UCSD-AML1 (cell line): ENCODE measurements around the gene CSF2RB.

Experiments used
- DNase-seq: peaks from one replicate; lab custom pipeline; 2025; ENCODE audit not compliant: unreplicated experiment; lab: John Stamatoyannopoulos, UW

CSF2RB gene

GRCh38 chr22:36913427-36914389 lies at the start of gene CSF2RB:
Gene CSF2RB, plus strand, starts transcription at chr22:36913628. Its CDS starts 8,580 bp downstream, at chr22:36922208.
- DNase-seq = peak; percentile 79

DNA sequence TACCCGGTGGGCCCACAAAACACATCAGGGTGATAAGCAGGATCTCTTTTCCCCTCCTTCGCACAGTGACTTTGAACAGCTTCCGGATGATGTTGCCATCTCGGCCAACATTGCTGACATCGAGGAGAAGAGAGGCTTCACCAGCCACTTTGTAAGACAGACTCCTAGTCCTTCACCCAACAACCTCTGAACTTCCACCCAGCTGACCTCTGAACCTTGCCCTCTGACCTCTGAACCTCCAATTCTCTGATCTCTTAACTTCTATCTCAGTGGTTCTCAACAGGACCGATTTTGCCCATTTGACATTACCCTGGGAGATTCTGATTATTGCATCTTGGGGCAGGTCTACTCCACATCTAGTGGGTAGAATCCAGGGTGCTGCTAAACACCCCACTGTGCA lies 49.4 kb upstream of the CSF2RB start:
- no peak for DNase-seq

- DNase-seq = no peak
These were observed 48.8 kb upstream of the CSF2RB start for GRCh38 chr22:36864454-36865215.

- no peak for DNase-seq
These were observed 48.1 kb upstream of the CSF2RB start for GRCh38 chr22:36865346-36865745.

DNA sequence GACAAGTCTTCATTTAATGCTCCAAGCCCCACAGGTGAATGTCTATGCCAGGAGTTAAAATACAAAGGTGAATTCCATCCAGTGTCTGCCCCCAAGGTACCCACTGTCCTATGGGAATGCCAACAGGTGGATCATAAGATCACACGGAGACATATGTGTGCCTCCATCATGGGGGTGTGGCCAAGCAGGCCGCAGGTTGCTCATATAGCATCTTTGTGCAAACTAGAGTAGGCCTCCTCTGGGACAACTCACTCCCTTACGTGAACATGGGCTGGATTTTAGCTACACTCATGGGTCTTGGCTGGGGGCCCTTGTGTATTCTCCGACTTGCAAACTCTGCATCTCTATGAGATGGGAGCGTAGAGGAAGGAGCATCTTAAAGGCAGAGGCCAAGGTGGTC lies 45.7 kb upstream of the CSF2RB start:
- no peak for DNase-seq

DNA sequence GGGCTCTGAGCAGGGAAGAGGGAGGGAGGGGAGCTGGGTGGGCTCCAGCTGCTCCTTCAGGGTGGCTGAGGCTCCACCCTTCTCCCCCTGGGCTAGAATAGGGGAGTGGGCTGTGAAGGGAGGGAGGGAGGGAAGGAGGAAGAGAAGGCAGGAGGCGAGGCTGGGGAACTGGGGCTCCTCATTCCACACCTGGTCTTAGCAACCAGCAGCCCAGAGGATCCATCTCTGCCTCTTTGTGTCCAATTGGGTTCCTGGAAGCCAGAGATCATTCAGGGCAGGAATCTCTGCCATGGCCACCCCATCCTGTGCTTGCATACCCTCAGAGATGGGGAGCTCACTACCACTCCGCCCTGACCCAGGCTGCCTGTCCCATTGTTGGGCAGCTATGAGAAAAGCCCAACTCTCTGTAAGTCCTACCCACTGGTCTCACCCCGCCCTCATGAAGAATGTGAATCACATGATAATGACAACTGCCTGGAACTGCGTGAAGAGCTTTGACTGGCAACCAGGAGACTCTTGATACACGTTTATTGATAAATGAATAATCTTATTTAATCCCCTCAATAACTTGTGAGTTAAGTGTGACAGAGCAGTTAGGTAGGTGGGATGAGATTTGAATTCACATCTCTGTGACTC lies 44.8 kb upstream of the CSF2RB start:
- no peak for DNase-seq

DNA sequence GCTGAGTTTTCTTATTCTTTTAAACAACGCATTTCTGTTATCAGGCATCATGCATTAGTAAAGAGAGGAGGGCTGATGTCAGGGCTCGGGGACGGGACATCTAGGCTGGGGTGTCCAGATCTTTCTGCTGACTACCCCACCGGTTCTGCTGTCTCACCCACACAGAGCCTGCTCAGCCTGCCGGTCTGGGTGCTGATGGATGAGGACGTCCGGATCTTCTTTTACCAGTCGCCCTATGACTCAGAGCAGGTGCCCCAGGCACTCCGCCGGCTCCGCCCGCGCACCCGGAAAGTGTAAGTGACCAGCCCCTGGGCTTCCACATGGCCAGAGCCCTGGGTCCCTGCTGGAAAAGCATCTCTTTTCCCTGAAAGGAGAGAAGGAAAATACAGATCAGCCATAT lies 43.2 kb upstream of the CSF2RB start:
- no peak for DNase-seq

DNA sequence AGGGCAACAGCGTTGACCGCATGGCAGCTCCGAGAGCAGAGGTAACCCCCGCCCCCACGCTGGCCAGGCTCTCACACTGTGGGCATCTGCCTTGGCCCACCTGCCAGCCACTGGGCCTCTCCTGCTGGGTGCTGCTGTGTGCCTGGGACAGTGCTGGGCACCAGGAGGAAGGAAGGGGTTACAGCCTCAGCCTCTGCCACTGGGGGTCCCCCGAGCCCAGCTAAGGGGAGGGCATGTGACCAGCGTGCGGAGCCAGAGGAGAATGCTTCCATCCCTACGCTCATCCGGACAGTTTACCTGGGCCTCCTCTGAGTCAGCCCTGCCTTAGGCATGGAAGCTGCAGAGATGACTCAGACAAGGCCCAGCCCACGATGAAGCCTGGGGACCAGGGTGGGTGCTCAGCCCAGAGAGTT lies 41.8 kb upstream of the CSF2RB start:
- no peak for DNase-seq

GRCh38 chr22:36872084-36872483 lies 41.3 kb upstream of the CSF2RB start:
- DNase-seq = no peak

DNA sequence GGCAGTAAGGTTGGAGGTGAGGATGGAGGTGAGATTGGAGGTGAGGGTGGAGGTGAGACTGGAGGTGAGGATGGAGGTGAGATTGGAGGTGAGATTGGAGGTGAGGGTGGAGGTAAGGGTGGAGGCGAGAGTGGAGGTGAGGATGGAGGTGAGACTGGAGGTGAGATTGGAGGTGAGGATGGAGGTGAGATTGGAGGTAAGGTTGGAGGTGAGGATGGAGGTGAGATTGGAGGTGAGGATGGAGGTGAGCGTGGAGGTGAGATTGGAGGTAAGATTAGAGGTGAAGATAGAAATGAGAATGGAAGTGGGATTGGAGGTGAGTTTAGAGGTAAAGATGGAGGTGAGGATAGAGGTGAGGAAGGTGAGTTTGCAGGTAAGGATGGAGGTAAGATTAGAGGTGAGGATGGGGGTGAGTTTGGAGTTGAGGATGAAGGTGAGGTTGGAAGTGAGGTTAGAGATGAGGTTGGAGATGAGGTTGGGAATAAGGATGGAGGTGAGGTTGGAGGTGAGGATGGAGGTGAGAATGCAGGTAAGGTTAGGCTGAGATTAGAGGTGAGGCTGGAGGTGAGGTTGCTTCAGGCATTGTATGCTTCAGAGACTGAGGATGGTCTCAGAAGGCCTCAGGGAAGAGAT lies 40.4 kb upstream of the CSF2RB start:
- no peak for DNase-seq

GRCh38 chr22:36873614-36874308 lies 39.7 kb upstream of the CSF2RB start:
- peak; percentile 80 for DNase-seq

GRCh38 chr22:36874309-36874696 lies 39.1 kb upstream of the CSF2RB start:
- no peak for DNase-seq

DNA sequence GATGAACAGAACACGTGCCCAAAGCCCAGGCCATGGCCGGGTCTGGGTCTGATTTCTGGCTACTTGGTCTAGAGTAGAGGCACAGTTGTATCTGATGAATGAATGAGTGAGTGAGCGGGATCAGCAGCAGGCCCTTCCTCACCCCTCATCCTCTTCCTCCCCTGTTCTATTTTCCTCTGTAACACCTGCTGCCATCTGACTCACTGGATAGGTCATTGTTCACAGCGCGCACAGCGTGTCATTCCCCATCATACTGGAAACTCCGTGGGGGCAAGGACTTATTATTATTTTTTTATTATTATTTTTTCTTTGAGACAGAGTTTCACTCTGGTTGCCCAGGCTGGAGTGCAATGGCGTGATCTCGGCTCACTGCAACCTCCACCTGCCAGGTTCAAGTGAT lies 38.7 kb upstream of the CSF2RB start:
- no peak for DNase-seq

DNA sequence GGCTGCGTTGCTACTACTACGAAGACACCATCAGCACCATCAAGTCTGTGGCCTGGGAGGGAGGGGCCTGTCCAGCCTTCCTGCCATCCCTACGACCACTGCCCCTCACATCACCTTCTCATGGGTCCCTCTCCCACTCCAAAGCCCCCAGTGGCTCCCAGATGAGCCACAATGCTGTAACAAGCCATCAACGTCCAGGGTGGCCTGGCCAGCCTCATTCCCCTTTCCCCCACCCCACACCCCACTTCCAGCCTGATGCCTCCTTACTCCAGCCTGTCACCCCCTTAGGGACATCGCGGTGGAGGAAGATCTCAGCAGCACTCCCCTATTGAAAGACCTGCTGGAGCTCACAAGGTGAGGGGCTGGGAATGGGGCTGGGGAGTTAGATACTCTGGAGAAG lies 37.7 kb upstream of the CSF2RB start:
- DNase-seq = no peak

DNA sequence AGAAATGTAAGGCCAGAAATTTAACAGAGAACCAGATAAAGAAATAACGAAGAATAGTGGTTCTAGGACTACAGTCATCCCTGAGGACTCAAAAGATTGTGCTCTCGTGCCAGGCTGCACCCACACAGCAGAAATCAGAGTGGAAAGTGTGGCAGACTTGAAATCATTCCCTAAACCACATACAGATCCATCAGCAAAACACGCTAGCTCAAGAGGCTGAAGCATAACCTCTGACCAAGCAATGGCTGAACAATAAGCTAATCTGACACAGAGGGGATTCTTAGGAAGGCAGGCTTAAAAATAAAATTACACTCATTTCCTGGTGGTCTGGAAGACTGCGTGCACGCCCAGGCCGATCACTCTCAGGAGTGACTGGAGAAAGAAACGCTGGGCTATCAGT lies 33.7 kb upstream of the CSF2RB start:
- no peak for DNase-seq

GRCh38 chr22:36881504-36882245 lies 31.8 kb upstream of the CSF2RB start:
- no peak for DNase-seq

DNA sequence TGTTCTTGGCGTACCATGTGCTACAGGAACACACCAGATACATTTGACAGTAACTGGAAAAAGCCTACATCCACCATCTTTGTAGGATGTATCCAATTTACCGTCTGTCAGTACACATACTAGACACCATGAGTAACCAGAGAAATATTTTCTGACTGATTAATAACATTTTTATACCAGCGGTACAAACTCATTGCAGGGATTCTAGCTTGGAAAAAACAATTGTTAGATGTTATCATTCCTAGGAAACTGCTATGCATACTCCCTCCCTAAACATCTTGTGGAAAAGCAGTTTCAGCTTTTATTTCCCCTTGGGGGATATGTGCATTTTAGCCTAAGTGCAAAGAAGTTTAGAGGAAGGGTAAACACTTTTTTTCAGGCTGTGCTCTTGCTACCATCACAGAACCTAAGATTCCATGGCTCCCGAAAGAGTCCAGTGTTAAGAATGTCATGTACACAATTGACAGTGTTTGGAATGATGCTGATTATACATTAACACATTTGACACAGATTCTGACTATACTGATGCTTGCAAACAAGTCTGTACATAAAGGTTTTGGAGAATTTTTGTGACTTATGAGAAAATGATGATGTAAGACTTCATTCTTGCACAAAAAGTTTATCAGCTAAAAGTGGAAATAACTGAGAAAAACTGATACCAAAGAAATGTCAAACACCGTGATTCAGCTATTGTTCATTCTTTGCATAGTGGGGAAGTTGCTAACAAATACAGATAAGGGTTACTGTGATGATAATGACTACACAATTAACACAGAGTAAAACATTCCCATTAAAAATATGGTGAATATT lies 28.9 kb upstream of the CSF2RB start:
- no peak for DNase-seq

DNA sequence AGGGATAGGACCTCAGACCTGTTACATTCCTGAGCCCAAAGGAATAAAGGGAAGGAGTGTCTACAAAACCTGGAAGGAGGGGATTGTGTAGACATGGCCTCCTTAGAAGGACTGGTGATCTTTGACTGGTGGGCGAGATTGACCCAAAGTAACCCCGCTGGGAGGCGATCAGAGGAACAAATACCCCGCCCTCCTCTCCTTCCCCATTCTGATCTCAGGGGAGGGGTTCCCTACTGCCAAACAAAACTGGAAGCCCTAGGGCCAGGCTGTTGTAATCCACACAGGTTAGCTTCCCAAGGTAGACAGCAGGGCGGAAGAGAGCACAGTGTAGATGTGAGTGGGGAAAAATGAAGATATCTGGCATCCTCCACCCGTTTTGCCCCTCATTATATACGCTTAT lies 28.0 kb upstream of the CSF2RB start:
- no peak for DNase-seq

GRCh38 chr22:36886016-36886415 lies 27.4 kb upstream of the CSF2RB start:
- no peak for DNase-seq
